ENCODE measurements around the gene MUC22.

The MUC22 gene

DNA sequence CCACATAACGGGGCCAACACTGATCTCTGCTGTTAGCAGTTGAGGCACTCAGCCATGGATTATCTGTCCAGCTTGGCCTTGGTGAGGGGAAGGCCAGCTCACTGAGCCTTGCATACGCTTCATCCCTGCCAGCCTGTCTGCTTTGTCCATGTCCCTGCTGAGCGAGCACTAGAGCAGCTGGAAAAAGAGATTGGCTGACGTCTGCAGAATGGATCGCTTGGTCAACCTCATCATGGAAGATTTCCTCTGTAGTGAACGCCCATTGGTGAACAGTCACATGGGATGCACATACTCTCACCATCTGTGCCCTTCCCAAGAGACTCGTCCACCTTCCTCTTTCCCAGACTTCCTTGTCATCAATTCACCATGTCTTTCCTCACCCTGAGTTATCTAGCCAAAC, 26.9 kb downstream of the MUC22 start:
- in situ Hi-C loops (cut with MboI; ENCODE audit: low sequenced_read_pairs) = no loop called here

DNA sequence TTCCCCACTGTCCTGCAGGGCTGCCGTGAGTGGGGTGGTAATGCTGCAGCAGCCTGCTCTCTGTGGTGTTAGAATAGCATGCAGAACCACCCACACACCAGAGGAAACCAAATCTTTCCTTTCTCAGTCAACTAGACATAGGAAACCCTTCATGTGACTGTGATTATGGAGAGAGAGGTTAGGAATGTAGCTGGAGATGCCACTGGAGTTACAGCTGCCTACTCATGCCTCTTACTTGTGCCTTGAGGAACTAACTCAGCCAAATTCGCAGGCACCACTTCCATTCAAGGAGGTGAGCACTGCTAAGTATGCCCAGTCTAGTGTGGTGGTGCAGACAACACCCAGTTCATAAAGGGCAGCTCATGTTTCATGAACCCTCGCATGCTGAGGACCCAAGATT, 27.4 kb downstream of the MUC22 start:
- in situ Hi-C loops (cut with MboI; ENCODE audit: low sequenced_read_pairs) = no loop called here

DNA sequence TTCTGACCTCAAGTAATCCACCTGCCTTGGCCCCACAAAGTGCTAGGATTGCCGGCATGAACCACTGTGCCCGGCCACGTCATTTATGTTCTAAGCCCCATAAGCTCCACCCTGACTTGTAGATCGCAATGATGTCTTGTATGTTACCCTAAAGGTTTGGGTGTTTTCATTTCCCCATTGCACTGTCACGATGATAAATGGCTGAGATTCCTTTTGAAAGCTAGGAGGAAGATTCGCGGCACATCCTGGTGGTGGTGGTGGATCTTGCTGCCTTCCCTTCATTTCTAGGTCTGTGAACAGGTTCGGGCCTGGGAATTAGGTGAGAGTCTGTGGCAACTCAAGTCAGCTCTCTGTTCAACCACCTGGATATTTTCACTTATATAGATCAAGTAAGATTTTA, 28.3 kb downstream of the MUC22 start:
- in situ Hi-C loops (cut with MboI; ENCODE audit: low sequenced_read_pairs) = no loop called here

DNA sequence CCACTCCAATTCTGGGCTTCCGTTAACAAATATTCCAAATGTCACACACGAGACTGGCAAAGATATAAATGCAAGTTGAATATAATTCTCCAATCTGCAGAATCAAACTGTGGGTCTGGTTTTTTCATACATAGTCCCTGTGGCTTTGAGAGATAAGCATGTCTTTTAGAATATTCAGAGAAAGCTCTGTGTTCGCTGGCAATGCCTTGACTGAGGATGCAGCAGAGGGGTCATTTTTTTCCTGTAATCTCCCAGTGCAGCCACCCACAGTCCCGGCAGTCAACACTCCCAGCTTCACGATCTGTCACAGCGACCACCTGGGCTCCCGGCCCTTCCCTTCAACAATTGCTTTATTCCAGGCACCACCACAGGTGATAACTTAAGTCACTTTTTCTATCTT, 30.5 kb downstream of the MUC22 start:
- in situ Hi-C loops (cut with MboI; ENCODE audit: low sequenced_read_pairs) = no loop called here

DNA sequence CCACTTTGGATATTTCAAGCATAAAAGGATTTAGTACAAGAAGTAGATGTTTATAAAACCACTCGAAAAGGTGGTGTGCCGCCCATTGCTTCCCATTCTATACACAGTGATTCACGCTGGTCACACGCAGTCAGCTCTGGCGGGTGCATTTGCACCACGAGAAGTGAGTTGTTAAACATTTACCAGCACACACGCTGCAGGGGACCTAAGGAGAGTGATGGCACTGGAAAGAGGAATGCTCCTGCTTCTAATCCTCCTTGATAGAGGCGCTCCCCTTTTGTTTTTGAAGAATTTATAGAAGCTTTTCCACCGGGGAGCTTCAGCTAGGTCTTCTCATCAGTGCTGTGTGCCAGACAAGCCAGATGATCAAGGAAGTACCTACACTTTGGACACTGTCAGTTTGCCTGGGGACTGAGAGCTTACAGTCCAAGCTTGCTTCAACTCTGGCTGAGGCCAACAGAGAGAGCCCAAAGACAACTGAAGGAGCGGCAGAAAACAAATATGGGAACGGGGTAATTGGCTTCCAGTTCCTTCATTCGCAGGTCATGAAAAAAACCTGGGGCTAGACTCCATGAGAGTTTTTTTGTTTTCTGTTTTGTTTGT, 31.2 kb downstream of the MUC22 start:
- in situ Hi-C loops (cut with MboI; ENCODE audit: low sequenced_read_pairs) = no loop called here

DNA sequence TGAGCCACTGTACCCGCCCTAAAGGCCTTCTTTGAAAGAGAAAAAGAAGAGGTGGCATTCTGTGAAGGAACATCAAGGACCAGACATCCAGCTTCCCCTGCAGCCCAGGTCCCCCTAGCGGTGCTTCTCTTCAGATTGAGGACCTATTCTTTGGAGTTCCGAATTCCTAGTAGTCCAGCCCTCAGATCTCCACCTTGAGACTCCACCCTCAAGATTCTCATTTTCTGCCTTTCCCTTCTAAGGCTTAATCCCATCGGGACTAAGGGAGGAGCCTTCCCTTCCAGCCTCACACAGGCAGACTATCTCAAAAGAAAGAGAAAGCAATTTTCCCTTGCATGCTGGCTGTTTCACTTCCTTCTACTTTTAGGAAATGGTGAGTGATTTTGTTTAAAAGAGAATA, 32.5 kb downstream of the MUC22 start:
- in situ Hi-C loops (cut with MboI; ENCODE audit: low sequenced_read_pairs) = no loop called here

DNA sequence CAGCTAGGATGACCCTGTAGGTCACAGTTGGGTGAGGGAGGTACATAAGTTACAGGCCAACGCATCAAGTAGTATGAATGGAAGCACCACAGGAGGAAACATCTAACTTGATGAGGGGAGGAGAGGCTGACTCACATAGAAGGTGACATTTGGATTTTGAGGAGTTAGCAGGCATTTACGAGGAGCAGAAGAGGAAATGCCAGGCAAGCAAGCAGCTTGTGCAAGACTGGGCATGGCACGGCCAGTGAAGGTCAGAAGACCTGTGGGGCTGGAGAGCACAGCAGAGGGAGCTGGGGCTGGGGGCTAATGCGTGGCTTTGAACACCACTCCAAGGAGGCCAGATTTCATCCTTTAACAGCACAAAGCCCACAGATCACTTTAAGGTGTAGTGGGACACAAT, 37.8 kb downstream of the MUC22 start:
- in situ Hi-C loops (cut with MboI; ENCODE audit: low sequenced_read_pairs) = no loop called here

DNA sequence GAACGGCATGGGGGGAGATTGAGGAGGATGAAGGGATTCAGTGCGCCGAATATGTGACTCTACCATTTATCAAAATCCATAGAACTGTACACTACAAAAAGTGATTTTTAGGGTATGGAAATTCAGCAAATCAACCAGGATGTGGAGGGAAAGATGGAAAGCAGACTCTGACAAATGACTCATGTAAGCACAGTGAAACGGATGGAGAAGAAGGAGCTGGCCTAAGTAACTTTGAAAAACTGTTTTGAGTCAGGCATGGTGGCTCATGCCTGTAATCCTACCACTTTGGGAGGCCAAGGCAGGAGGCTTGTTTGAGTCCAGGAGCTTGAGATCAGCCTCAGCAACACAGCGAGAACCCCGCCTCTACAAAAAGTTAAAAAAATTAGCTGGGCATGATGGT, 39.2 kb downstream of the MUC22 start:
- in situ Hi-C loops (cut with MboI; ENCODE audit: low sequenced_read_pairs) = no loop called here

DNA sequence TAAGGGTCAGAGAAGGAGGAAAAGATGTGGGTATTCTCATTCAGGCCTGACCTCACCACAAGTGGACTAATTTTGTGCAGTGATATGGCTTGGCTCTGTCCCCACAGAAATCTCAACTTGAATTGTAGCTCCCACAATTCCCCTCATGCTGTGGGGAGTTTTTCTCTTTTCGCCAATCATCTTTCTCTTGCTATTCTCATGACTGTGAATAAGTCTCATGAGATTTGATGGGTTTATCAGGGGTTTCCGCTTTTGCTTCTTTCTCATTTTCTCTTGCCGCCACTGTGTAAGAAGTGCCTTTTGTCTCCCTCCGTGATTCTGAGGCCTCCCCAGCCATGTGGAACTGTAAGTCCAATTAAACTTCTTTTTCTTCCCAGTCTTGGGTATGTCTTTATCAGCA, 42.9 kb downstream of the MUC22 start:
- in situ Hi-C loops (cut with MboI; ENCODE audit: low sequenced_read_pairs) = loop anchor here (25.0 kb wide), 1 partner anchor 116 kb away; the partner anchor contains the start of genes MUCL3 and SFTA2

DNA sequence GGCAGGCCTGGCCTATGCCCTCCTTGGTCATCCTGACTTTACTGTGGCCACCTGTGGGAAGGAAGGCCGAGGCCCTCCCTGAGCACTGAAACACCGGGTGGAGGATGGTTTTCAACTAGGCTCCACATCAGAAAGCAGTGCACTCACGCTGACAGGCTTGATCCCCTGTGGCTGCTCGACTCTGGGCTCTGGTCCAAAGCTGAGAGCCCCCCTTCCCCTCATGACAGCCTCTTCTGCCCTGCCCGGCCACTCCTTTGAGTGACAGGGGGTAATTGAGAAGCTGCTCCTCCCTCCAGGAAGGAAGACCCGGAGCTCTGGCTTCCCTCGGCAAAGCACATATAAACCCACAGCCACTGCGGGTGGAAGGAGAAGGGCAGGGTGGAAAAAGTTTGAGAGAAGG, 43.6 kb downstream of the MUC22 start:
- in situ Hi-C loops (cut with MboI; ENCODE audit: low sequenced_read_pairs) = loop anchor here (25.0 kb wide), 1 partner anchor 117 kb away; the partner anchor contains the start of genes MUCL3 and SFTA2

DNA sequence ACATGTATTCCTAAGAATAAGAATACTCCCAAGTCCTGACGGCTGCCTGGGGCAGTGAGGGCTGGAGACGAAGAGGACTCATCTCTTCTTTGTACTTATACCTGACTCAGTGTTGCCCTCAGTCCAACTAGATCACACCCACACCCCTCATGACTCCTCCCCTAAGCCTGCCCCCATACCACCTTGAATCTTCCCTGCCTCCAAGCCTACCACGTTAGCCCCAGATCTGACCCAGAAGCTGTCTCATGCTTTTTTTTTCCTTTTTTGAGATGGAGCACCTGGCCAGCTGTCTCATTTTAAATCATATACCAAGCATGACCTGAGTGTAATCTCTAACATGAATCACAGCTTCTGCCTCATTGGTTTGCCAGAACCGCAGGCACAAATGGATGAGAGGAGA, 45.2 kb downstream of the MUC22 start:
- in situ Hi-C loops (cut with MboI; ENCODE audit: low sequenced_read_pairs) = loop anchor here (25.0 kb wide), 1 partner anchor 118 kb away; the partner anchor contains the start of genes MUCL3 and SFTA2

DNA sequence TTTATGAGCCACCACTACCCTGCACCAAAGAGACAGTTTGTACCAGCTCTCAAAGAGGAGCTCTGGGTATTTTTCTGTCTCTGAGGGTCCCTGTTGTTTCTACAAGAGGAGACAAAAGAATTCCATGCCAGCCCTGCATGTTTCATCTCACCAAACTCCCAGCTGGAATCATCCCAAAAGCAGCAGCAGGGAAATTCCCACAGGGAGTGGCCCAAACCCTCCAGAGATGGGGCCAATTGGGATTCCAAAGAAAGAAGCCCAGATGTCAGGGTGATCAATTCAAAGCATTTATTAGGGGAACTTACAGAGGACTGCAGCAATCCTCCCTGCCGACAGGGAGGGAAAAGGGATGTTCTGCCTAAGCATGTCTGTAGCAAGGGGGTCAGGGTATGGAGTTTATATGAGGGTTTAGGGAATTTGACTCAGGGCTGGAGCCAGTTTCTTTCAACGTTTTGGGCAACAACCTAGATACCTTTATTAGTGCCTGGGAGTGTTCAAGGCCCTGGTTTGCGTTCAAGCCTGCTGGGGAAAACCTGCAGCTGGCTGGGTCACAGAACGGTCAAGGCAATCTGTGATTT, 47.2 kb downstream of the MUC22 start:
- in situ Hi-C loops (cut with MboI; ENCODE audit: low sequenced_read_pairs) = loop anchor here (25.0 kb wide), 1 partner anchor 120 kb away; the partner anchor contains the start of genes MUCL3 and SFTA2

DNA sequence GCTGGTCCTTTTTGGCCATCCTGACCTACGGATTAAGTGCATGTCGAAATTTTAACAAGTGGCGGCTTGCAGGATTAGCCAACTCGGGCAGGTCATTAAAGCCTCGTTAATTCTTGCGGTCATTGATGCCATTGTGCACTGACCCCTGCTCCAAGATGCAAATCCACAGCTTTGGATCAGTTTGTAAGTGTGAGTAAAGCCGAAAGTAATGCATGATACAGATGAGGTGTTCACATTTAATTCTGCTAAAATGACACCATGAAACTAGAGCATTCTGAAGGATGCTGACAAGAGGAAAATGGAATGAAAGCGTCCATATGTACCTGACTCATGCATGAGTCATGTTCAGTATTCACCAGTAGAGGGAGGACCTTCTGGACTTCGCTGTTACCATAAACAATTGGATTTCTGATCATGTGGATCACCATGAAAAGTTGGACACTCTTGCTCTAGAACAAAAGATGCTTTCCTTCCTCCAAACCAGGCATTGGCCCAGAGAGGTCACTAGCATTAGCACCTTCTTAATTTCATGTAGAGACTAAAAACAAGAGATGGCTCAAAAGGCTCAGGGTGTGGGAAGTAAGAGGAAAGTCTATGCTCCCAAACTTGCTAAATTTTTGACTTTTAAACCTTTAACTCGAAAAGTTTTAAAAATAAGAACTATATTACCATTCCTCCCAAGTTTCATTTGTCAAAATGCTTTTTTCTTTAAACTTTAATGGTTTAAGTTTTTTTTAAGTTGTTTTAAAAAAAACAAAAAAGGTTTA, 48.0 kb downstream of the MUC22 start:
- in situ Hi-C loops (cut with MboI; ENCODE audit: low sequenced_read_pairs) = loop anchor here (25.0 kb wide), 1 partner anchor 121 kb away; the partner anchor contains the start of genes MUCL3 and SFTA2

DNA sequence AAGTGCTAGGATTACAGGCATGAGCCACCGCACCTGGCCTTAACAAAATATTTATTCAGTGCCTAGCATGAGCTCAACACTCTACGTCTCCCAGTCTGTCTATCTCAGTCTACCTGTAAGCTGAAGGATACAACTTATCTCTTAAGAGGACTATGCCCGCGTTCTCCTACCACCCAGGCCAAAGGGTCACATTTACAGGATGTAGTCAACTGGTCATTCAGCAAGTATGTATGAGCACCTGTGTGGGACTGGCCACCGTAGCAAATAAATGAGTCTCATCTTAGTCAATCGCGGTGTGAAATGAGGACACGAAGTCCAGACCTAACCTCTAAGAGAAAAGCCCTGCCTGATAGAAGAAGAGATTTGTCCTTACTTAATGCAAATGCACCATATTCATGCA, 49.9 kb downstream of the MUC22 start:
- in situ Hi-C loops (cut with MboI; ENCODE audit: low sequenced_read_pairs) = loop anchor here (25.0 kb wide), 1 partner anchor 123 kb away; the partner anchor contains the start of genes MUCL3 and SFTA2

DNA sequence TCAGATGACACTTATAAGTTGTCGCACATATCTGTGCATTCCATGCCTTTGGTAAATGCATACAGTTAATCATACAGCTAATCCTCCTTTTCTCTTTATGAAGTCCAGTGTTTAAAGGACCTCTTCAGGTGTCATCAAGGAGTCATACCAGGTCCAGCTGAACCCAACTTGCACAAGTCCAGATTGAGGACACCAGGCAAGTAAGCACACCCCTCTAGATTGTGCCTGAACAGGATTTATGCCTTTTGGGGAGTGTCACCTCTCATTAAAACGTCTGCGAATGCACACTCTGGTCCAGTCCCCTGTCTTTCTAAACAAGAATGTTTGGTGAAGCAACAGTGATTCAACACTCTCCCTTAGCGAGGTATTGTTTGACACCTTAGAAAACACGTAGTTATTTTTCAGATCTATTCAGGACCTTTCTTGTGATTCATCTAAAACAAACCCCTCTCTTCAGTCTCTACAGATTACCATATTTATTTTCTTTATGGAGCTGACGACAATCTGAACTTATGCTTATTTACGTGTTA, 53.7 kb downstream of the MUC22 start:
- in situ Hi-C loops (cut with MboI; ENCODE audit: low sequenced_read_pairs) = loop anchor here (25.0 kb wide), 1 partner anchor 127 kb away; the partner anchor contains the start of genes MUCL3 and SFTA2

DNA sequence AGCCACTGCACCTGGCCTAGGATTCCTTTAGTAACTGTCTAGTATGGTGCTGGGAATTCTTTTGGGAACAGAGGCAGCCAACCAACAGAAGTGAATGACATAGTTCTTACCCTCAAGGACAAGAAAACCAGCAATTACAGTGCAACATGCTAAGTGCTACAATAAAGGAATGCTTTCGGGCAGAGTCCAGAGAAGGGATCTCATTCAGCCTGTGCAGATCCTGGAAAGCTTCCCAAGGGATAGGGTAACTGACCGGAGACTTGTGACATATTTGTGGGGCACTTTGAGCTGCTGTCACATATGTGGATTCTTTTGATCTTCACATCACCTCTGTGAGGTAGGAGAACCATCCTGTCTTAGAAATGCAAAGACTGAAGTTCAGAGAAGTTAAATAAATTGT, 55.3 kb downstream of the MUC22 start:
- in situ Hi-C loops (cut with MboI; ENCODE audit: low sequenced_read_pairs) = loop anchor here (25.0 kb wide), 1 partner anchor 128 kb away; the partner anchor contains the start of genes MUCL3 and SFTA2

DNA sequence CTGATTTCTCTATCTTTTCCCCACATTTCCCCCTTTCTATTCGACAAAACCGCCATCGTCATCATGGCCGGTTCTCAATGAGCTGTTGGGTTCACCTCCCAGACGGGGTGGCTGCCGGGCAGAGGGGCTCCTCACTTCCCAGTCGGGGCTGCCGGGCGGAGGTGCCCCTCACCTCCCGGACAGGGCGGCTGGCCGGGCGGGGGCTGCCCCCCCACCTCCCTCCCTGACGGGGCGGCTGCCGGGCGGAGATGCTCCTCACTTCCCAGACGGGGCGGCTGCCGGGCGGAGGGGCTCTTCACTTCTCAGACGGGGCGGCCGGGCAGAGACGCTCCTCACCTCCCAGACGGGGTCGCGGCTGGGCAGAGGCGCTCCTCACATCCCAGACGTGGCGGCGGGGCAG, 56.8 kb downstream of the MUC22 start:
- in situ Hi-C loops (cut with MboI; ENCODE audit: low sequenced_read_pairs) = loop anchor here (25.0 kb wide), 1 partner anchor 130 kb away; the partner anchor contains the start of genes MUCL3 and SFTA2

DNA sequence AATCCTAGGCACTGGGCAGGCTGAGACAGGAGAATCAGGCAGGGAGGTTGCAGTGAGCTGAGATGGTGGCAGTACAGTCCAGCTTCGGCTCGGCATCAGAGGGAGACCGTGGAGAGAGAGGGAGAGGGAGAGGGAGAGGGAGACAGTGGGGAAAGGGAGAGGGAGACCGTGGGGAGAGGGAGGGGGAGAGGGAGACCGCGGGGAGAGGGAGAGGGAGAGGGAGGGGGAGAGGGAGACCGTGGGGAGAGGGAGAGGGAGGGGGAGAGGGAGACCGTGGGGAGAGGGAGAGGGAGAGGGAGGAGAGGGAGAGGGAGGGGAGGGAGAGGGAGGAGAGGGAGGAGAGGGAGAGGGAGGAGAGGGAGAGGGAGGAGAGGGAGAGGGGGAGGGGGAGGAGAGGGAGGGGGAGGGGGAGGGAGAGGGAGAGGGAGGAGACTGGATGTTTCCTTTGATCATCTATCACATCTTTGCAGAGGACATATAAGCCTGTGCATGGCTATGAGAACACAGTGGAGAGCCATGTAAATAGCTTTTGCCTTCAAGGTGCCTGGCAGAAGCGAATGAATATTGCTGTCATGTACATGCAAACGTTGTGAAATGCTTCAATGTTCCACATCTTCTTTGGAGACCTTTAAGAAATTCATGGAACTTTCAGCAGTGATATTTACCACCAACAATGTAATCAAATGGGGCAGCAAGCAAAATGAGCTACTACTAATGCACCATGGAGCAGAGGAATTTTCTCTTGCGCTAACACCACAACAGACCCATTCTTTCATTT, 57.8 kb downstream of the MUC22 start:
- in situ Hi-C loops (cut with MboI; ENCODE audit: low sequenced_read_pairs) = loop anchor here (25.0 kb wide), 1 partner anchor 131 kb away; the partner anchor contains the start of genes MUCL3 and SFTA2

DNA sequence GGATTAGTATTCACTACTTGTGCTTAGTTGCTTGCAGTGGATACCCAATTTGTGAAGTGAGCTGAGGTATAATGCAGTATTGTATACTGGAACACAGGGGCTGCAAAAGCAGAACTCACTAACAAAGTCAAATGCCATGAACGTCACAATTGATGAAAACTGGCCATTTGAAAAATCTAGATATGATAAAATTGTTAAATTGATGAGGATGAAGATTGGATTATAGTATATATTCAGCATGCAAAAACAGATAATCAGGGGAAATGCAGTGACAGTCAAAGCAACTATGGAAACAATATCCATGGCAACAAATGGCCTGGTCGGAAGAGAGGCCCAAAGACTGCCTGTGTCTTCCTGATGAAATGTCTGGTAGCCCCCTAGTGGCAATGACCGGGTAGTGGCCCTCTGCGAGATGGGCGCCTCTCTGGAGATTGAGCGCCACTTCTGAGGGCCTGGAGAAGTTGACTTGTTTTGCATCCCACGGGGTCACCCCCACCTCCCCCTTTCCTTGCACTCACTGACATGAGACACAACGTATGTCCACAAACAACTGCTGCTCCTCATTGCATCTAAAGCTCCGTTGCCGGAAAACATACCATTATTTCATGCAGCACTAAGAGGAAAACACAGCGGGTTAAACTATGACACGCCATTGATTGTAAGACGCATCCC, 58.5 kb downstream of the MUC22 start:
- in situ Hi-C loops (cut with MboI; ENCODE audit: low sequenced_read_pairs) = loop anchor here (25.0 kb wide), 1 partner anchor 132 kb away; the partner anchor contains the start of genes MUCL3 and SFTA2

Measured in hTERT RPE-1 (cell line).